Measurements from ENCODE around the gene KLHL14. TPM values are rescaled to one million over a fixed set of nuclear protein-coding genes. Genes with fewer than 3 reads are reported as not detected.

The KLHL14 gene
- total and polyA plus RNA-seq, 7 donors: 0.01 TPM; not detected in 6

DNA sequence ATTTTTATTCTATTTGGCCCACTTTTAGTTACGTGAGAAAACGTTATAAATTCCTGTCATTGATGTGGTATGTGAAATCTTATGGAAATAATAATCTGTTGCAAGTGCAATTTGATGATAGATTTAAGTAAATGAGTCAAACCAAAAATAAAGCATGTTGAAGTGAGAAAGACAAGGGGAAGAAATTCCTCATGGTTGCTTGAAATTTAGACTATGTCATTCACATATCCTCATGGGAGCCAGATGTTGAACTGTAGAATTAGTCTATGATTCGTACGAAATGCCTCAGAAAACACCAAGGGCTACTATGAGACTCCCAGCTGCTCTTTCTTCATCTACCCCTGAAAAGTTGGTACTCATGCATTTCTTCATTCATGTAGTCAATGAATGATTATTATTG lies 55.7 kb downstream of the KLHL14 start:
- H3K4me1 ChIP-seq: no peaks in the 10 kb centered on the region
- H3K4me3 ChIP-seq: no peak overlapping the region
- 55 to 68% (median 61%) methylated on average over 4 of the region's 4 CpGs for WGBS, 3 donors
- TF ChIP-seq, protein P1, sequence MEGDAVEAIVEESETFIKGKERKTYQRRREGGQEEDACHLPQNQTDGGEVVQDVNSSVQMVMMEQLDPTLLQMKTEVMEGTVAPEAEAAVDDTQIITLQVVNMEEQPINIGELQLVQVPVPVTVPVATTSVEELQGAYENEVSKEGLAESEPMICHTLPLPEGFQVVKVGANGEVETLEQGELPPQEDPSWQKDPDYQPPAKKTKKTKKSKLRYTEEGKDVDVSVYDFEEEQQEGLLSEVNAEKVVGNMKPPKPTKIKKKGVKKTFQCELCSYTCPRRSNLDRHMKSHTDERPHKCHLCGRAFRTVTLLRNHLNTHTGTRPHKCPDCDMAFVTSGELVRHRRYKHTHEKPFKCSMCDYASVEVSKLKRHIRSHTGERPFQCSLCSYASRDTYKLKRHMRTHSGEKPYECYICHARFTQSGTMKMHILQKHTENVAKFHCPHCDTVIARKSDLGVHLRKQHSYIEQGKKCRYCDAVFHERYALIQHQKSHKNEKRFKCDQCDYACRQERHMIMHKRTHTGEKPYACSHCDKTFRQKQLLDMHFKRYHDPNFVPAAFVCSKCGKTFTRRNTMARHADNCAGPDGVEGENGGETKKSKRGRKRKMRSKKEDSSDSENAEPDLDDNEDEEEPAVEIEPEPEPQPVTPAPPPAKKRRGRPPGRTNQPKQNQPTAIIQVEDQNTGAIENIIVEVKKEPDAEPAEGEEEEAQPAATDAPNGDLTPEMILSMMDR (IDR thresholded peaks at IDR 0.05): no peak
- no peak for ATAC-seq
- H3K27me3 ChIP-seq (ENCODE audit: insufficient read depth in 3 of 3, low read length in 2 of 3): no peaks in the 10 kb centered on the region
- no peaks in the 10 kb centered on the region for H3K36me3 ChIP-seq (ENCODE audit: insufficient read depth in 1 of 2, low read depth in 1 of 2)
- H3K9me3 ChIP-seq: no peaks in the 10 kb centered on the region
- intact Hi-C loops (cut with DNase I): no loop called here
- no peak overlapping the region for H3K27ac ChIP-seq
- no peak for DNase-seq

DNA sequence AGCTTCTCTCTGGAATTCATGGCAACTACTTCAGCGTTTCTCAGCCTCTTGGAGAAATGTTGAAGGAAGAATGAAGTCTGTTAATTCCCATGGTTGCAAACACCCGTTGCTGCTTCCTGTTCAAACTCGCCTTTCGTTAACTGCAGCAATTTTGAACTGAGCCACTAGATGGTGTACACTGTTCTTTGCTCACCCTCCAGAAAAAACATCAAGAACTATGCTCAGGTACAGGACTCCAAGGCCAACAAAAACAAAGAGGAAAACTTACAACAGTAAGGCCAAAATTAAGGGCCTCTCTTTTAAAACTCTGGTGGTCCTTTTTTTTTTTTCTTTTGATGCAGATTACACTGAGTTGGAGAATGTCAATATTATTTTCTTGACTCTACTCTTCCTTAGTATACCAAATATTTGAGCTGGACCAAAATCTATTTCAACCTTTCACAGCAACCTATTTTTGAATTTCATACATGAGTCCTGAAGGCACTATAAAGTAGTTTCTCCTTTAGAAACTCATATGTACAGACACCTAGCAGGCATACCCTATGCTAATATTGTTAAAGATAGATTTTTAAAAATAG lies 58.2 kb downstream of the KLHL14 start:
- TF ChIP-seq, protein P1 (IDR thresholded peaks at IDR 0.05): peak; percentile 55
- Histone ChIP-seq H3K4me1 (no peaks in the 10 kb centered on the region), H3K9me3 (no peaks in the 10 kb centered on the region), H3K27me3 (ENCODE audit: insufficient read depth in 3 of 3, low read length in 2 of 3) (no peaks in the 10 kb centered on the region), H3K4me3 (no peak overlapping the region), H3K36me3 (ENCODE audit: insufficient read depth in 1 of 2, low read depth in 1 of 2) (no peaks in the 10 kb centered on the region), H3K27ac (no peak overlapping the region)
- DNase-seq: no peak
- WGBS, 3 donors: 0 to 1% (median 1%) methylated on average over 4 of the region's 4 CpGs
- intact Hi-C loops (cut with DNase I): no loop called here
- ATAC-seq: peak in 1 of 4 donors; percentile 45

DNA sequence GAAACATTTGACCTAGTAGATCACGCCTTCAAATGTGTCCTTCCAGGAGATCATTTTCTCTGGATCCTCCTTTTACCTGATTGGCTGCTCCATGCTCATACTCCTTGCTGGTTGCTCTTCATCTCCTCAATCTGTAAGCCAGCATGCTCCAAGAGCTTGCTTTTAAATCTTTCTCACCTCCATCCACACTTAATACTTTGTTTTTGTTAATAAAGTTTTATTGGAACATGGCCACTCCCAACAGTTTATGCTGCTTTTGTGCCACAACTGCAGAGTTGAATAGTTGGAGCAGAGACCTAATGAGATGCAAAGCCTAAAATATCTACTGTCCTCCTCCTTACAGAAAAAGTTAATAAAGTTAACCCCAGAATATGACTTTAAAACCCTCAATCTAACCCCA lies 60.0 kb downstream of the KLHL14 start:
- WGBS, 3 donors: 94 to 100% (median 95%) methylated on average over 1 of the region's 1 CpG
- H3K27me3 ChIP-seq (ENCODE audit: insufficient read depth in 3 of 3, low read length in 2 of 3): no peaks in the 10 kb centered on the region
- ATAC-seq (no peak), DNase-seq (no peak)
- TF ChIP-seq, protein P1 (IDR thresholded peaks at IDR 0.05): no peak
- intact Hi-C loops (cut with DNase I): no loop called here
- H3K36me3 ChIP-seq (ENCODE audit: insufficient read depth in 1 of 2, low read depth in 1 of 2): no peaks in the 10 kb centered on the region
- no peaks in the 10 kb centered on the region for H3K9me3 ChIP-seq
- no peaks in the 10 kb centered on the region for H3K4me1 ChIP-seq
- H3K4me3 ChIP-seq: no peak overlapping the region
- no peak overlapping the region for H3K27ac ChIP-seq

DNA sequence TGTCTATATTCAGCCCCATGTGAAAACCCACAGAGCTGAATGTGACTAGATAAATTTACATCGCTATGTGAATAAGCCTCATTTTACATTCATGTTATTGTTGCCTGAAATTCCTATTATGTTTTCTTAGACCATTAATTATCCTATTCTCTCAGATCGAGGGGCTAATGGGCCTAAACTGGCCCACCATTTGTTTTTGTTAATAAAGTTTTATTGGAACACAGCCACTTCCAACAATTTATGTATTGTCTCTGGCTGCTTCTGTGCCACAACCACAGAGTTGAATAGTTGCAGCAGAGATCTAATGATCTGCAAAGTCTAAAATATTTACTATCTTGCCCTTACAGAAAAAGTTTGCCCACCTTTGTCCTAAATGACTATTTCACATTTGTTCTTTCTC lies 61.0 kb downstream of the KLHL14 start:
- no peak for ATAC-seq
- H3K36me3 ChIP-seq (ENCODE audit: insufficient read depth in 1 of 2, low read depth in 1 of 2): no peaks in the 10 kb centered on the region
- no peak overlapping the region for H3K4me3 ChIP-seq
- no peaks in the 10 kb centered on the region for H3K4me1 ChIP-seq
- intact Hi-C loops (cut with DNase I): no loop called here
- WGBS, 3 donors: 91 to 94% (median 93%) methylated on average over 2 of the region's 2 CpGs
- DNase-seq: no peak
- no peaks in the 10 kb centered on the region for H3K27me3 ChIP-seq (ENCODE audit: insufficient read depth in 3 of 3, low read length in 2 of 3)
- H3K9me3 ChIP-seq: no peaks in the 10 kb centered on the region
- TF ChIP-seq, protein P1 (IDR thresholded peaks at IDR 0.05): no peak
- no peak overlapping the region for H3K27ac ChIP-seq

DNA sequence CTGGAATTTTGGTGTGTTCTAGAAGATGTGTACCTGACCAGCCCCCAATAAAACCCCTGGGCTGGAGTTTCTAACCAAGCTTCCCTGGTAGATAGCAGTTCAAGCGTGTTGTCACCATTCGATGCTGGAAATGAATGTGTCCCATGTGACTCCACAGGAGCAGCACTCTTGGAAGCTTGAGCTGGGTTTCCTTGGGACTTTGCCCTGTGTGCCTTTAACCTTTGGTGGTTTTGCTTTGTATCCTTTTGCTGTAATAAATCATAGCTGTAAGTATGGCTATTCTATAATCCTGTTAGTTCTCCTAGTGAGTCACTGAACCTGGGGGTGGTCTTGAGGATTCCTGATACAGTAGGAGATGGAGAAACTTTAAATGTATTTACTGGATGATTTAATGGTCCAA lies 65.2 kb downstream of the KLHL14 start:
- intact Hi-C loops (cut with DNase I): no loop called here
- no peaks in the 10 kb centered on the region for H3K9me3 ChIP-seq
- H3K4me3 ChIP-seq: no peak overlapping the region
- no peak overlapping the region for H3K27ac ChIP-seq
- H3K27me3 ChIP-seq (ENCODE audit: insufficient read depth in 3 of 3, low read length in 2 of 3): no peaks in the 10 kb centered on the region
- TF ChIP-seq, protein P1 (IDR thresholded peaks at IDR 0.05): no peak
- ATAC-seq (no peak), DNase-seq (no peak)
- 49 to 64% (median 51%) methylated on average over 2 of the region's 2 CpGs for WGBS, 3 donors
- H3K36me3 ChIP-seq (ENCODE audit: insufficient read depth in 1 of 2, low read depth in 1 of 2): no peaks in the 10 kb centered on the region
- no peaks in the 10 kb centered on the region for H3K4me1 ChIP-seq
